NCI-H187 (cell line): ENCODE results near the gene SDCCAG8.
"Not testable (repeated sequence)": the region's sequence is repeated elsewhere in the genome, so short reads cannot be mapped to it uniquely, and the experiment has no call there.

ENCODE experiments used
- DNase-seq, 2 experiments: peaks; one replicate each; lab custom pipeline; 2025; lab: John Stamatoyannopoulos, UW

The SDCCAG8 gene

GRCh38 chr1:243255791-243256512 lies at the start of gene SDCCAG8:
TSS of gene SDCCAG8 (plus strand) at chr1:243256041. CDS start at chr1:243256174, 133 bp downstream.
- DNase-seq, result peak; percentile 82 to 87

- not testable (repeated sequence) for DNase-seq
Observed at GRCh38 chr1:243211984-243212383, 43.9 kb upstream of the SDCCAG8 start.

GRCh38 chr1:243213045-243213787 lies 42.6 kb upstream of the SDCCAG8 start:
- no peak for DNase-seq

- DNase-seq, result not testable (repeated sequence)
Observed at GRCh38 chr1:243215276-243215875, 40.5 kb upstream of the SDCCAG8 start.

GRCh38 chr1:243216741-243217140 lies 39.1 kb upstream of the SDCCAG8 start:
- DNase-seq, result no peak

- no peak for DNase-seq
Observed at GRCh38 chr1:243217349-243217748, 38.5 kb upstream of the SDCCAG8 start.

GRCh38 chr1:243218059-243218458 lies 37.8 kb upstream of the SDCCAG8 start:
- no peak for DNase-seq

- no peak for DNase-seq
Observed at GRCh38 chr1:243227622-243228021, 28.2 kb upstream of the SDCCAG8 start.

GRCh38 chr1:243229526-243229925 lies 26.3 kb upstream of the SDCCAG8 start:
- no peak for DNase-seq

GRCh38 chr1:243230914-243231313 lies 24.9 kb upstream of the SDCCAG8 start:
- no peak for DNase-seq

GRCh38 chr1:243233908-243234307 lies 21.9 kb upstream of the SDCCAG8 start:
- no peak for DNase-seq

- no peak for DNase-seq
Observed at GRCh38 chr1:243234978-243235647, 20.7 kb upstream of the SDCCAG8 start.

- no peak for DNase-seq
Observed at GRCh38 chr1:243236604-243237252, 19.1 kb upstream of the SDCCAG8 start.

- DNase-seq, result no peak
Observed at GRCh38 chr1:243244432-243244841, 11.4 kb upstream of the SDCCAG8 start.

- DNase-seq, result no peak
Observed at GRCh38 chr1:243246916-243247315, 8.9 kb upstream of the SDCCAG8 start.

- no peak for DNase-seq
Observed at GRCh38 chr1:243247901-243248300, 7.9 kb upstream of the SDCCAG8 start.

GRCh38 chr1:243249214-243249613 lies 6.6 kb upstream of the SDCCAG8 start:
- DNase-seq, result no peak

GRCh38 chr1:243250102-243250501 lies 5.7 kb upstream of the SDCCAG8 start:
- no peak for DNase-seq

- DNase-seq, result no peak
Observed at GRCh38 chr1:243251539-243251938, 4.3 kb upstream of the SDCCAG8 start.

GRCh38 chr1:243253211-243253925 lies 2.5 kb upstream of the SDCCAG8 start:
- no peak for DNase-seq

- no peak for DNase-seq
Observed at GRCh38 chr1:243253926-243254232, 2.0 kb upstream of the SDCCAG8 start.
